PFSK-1 (cell line): ENCODE data around the gene TP53I13.

Source experiments
- FOXP2 ChIP-seq: optimal IDR thresholded peaks from 2 replicates; pipeline ENCODE3; 2011; ENCODE audit warnings: borderline replicate concordance, control low read depth, inconsistent platforms; ENCODE audit not compliant: insufficient read depth; ENCODE audit errors: extremely low read length, extremely low read depth
- POLR2AphosphoS5 ChIP-seq: IDR thresholded peaks from 2 replicates; pipeline ENCODE4 v1.6.1; 2012; ENCODE audit warnings: low read depth, mild to moderate bottlenecking, control low read depth, low read length, moderate library complexity
- REST ChIP-seq, 2 experiments: IDR thresholded peaks; 2 replicates each; pipeline versions ENCODE4 v1.6.1 to v1.8.0; 2011 to 2012; ENCODE audit warnings: low read depth in 2 of 2, low read length in 2 of 2, control low read depth in 1 of 2, inconsistent platforms in 1 of 2, mild to moderate bottlenecking in 1 of 2, moderate library complexity in 1 of 2; ENCODE audit not compliant: insufficient read depth in 1 of 2
- SIN3A ChIP-seq: IDR thresholded peaks from 2 replicates; pipeline ENCODE4 v1.6.1; 2012; ENCODE audit warnings: mild to moderate bottlenecking, low read length, moderate library complexity, borderline replicate concordance; ENCODE audit not compliant: insufficient read depth
- TAF1 ChIP-seq: IDR thresholded peaks from 2 replicates; pipeline ENCODE4 v1.6.1; 2012; ENCODE audit warnings: low read length, control low read depth, borderline replicate concordance; ENCODE audit not compliant: insufficient read depth

The TP53I13 gene

DNA sequence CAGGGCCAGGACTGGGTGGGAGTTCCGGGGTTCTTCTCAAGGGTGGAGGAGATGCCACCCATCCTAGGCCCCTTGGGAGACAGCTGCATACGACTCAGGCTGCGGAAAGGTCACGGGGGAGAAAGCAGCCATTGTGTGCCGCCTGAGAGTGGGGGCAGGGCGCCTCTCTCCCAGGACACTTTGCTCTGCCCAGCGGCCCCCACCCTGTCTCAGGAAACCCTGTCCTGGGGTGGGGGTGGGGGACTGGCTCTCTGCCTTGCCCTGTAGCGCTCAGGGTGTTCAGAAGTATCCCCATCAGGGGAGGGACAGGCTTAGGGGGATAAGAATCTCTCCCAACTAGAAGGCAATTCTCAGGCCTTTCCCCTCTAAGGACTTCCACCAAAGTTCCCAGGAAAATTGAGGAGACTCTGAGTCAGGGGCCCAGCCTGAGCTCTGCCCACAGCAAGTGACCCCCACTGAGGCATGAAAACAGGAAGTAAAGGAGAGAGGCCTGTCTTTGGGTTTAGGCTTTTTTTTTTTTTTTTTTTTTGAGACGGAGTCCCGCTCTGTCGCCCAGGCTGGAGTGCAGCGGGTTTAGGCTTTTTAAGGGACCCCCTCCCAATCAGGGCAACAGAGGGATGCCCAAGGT is 16.1 kb downstream of the TP53I13 start:
- no peak for TF ChIP-seq FOXP2
- TF ChIP-seq REST (IDR thresholded peaks at IDR 0.05; ENCODE audit: insufficient read depth in 1 of 2, low read depth in 2 of 2, low read length in 2 of 2) = no peak
- no peak for TF ChIP-seq POLR2AphosphoS5
- no peak for TF ChIP-seq TAF1
- no peak for TF ChIP-seq SIN3A

DNA sequence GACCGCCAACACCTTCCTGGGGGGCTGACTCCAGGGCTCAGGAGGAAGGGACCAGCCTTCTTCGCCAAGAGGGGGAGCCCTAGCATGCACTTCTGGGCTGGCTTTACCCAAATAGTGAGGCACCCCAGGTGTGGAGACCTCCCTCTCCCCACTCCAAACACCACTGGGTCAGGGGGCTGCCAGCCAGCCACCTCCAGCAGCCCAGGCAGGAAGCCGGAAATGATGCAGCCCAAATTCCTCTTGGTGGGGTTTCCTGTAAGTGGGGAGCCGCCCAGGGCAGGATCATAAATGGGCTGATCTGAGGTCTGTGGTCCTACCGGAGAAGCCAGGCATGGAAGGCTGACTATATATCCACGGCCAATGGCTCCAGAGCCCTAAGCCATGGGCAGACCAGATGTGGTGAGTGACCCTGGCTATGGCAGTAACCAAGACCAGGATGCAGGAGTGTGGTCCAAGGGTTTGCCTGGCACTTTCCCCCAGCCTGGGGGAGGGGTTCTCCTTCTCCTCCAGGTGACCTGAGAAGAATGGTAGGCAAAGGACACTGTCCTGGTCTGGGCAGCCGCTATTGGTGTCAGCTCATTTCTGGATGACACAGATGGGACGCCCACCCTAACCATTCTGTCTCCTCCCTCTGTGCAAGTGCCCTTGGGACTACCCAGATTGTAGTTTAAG is 16.7 kb downstream of the TP53I13 start:
- TF ChIP-seq TAF1 (no peak), SIN3A (no peak), POLR2AphosphoS5 (no peak), FOXP2 (no peak), REST (IDR thresholded peaks at IDR 0.05; ENCODE audit: insufficient read depth in 1 of 2, low read depth in 2 of 2, low read length in 2 of 2) (no peak)

- TF ChIP-seq REST (IDR thresholded peaks at IDR 0.05; ENCODE audit: insufficient read depth in 1 of 2, low read depth in 2 of 2, low read length in 2 of 2) (no peak), POLR2AphosphoS5 (no peak), FOXP2 (no peak), SIN3A (no peak), TAF1 (no peak)
These were observed 18.4 kb downstream of the TP53I13 start for GRCh38 chr17:29586676-29587469.

- TF ChIP-seq TAF1 (no peak), SIN3A (no peak), REST (IDR thresholded peaks at IDR 0.05; ENCODE audit: insufficient read depth in 1 of 2, low read depth in 2 of 2, low read length in 2 of 2) (no peak), FOXP2 (no peak), POLR2AphosphoS5 (no peak)
These were observed 19.1 kb downstream of the TP53I13 start for GRCh38 chr17:29587591-29587990.
